HK-2 (cell line): ENCODE measurements around the gene ARHGAP24.
A peak's percentile ranks its signal among the peaks of the same experiment; 100 is the strongest.
"Not testable (repeated sequence)": the region's sequence is repeated elsewhere in the genome, so short reads cannot be mapped to it uniquely, and the experiment has no call there.

ENCODE experiments used
- DNase-seq: peaks from one replicate; pipeline ENCODE4 v3.0.0-alpha.2; 2018; ENCODE audit not compliant: unreplicated experiment

Gene ARHGAP24

DNA sequence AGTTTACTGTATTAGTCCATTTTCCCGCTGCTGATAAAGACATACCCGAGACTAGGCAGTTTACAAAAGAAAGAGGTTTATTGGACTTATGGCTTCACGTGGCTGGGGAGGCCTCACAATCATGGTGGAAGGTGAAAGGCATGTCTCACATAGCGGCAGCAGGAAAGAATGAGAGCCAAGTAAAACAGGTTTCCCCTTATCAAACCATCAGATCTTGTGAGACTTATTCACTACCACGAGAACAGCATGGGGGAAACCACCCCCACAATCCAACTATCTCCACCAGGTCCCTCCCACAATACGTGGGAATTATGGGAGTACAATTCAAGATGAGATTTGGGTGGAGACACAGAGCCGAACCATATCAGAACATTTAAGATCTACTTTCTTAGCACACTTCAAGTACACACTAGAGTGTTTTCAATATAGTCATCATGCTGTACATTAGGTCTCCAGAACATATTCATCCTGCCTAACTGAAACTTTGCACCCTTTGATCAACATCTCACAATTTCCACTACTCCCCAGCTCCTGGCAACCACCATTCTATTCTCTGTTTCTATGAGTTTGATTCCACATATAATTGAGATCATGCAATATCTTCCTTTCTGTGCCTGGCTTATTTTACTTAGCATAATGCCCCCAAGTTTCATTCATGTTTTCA lies 341.0 kb downstream of the ARHGAP24 start:
- no peak for DNase-seq

GRCh38 chr4:85818700-85819099 lies 343.8 kb downstream of the ARHGAP24 start:
- no peak for DNase-seq

- DNase-seq: not testable (repeated sequence)
Measured at GRCh38 chr4:85820101-85820500, 345.2 kb downstream of the ARHGAP24 start.

DNA sequence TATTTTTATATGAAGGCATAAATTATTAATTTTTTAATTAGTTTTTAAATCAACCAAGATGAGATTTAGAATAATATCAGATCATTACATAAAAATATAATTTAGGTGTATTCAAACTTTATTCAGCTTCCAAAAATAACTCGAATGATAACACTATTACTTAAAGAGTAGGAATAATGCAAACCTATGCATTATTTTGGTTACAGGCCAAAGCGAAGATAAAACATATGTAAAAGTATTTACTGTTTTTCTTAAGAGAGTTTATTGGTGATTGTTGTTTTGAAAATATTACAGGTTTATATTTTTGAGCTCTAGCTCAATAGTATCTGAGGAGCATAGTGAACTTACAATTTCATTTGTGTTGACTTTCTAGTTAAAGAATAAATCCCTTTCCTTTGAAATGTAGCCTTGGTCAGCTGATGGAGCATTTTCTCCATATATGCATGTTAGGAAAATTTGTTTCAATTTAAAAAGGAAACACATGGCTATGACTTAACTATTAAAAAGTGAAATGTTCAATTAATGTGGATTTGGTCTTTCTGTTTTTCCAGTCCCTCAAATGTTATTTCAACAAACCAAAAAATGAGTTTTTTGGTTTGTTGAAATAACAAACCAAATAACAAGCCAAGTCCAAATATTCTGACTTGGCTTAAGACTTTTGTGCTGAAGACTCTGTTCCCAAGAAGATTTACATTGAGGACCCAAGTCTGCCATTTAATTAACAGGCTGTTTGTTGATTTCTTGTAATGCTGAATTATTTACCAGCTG lies 346.9 kb downstream of the ARHGAP24 start:
- no peak for DNase-seq

GRCh38 chr4:85823295-85823694 lies 348.3 kb downstream of the ARHGAP24 start:
- no peak for DNase-seq

DNA sequence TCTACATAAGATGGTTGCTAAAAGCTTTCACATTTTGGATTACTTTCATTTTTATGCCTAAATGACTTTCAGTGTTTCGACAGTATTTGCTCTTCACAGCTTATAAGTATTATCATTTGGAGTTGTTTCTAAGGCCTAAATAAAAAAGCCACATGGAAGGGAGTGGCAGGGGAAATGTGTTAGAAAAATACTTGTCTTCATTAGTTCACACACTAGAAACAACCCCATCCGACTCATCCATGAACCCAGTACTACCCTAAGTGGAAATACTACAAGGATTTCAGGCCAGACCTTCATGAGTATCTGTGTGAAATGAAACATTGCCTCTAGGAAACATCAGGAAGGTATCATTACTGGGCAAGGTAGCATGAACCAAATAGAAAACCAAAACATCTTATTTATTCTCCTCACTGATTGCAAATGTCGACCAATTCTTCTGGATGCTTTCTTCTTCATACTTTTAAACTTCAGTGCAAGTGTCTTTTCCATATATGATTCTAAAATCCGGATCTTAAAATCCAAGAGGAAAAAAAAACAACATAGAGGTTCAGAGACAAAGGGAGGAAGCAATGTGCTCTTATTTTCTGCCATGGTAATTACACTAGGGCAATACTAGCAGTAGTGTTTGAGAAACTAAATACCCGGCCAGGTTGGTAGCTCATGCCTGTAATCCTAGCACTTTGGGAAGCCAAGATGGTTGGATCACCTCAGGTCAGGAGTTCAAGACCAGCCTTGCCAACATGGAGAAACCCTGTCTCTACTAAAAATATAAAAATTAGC lies 349.4 kb downstream of the ARHGAP24 start:
- no peak for DNase-seq

GRCh38 chr4:85826060-85826678 lies 351.2 kb downstream of the ARHGAP24 start:
- peak; percentile 60 for DNase-seq

DNA sequence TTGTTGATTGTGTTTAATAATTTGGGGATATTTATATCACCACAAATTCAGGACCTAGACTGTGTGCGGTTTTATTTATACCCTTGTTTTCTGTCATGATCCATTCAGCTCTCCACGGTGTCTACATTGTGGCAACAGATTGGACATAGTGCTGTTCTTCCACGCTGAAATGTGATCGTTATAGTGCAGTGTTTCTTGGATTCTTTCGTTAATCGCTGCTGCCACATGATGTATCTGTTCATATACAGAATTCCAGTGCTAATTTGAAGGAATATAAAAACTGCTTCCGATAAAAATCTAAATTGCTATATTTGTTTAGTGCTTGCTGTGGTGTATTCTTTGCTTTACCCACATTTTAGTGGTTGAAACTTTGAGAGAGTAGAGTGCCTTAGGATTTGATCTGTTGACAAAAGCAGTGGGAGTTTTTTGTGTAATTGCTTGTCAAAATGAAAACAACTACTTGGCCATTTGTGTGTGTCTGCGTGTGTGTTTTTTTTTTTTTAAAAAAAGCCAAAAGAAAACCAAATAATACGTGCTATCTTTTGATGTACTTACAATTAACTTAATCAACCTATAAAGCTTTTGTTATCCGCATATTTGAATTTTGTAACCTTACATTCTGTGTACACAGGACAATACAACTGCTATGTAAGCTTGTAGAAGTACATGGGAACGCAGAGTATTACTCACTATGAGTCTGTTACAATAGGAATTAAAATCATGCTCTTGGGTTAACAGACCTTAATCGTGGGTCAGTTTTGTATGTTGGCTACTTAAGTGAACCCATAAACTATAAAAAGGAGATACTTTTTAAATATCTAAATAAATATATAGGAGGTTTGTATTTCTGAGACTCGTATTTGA lies 353.3 kb downstream of the ARHGAP24 start:
- no peak for DNase-seq

- no peak for DNase-seq
Measured at GRCh38 chr4:85829276-85830051, 354.5 kb downstream of the ARHGAP24 start.

GRCh38 chr4:85831647-85832046 lies 356.7 kb downstream of the ARHGAP24 start:
- DNase-seq: no peak

DNA sequence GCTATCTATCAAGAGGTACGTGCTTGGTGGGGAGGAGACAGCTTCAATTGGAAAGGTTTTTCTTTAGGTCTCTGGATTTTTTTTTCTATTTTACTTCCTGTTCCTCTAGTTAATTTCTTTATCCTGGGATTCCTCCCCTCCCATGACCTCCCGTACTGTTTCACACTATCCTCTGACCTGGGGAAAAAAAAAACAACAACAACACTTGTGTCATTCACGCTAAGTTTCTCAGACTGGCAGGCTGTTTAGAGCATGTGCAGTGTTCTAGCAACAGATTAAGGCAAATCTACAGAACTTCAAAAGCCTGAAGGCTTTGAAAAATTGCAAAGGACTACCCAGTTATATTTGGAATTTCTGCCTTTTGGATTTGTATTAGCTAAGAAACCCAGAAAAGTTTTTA lies 358.4 kb downstream of the ARHGAP24 start:
- no peak for DNase-seq

DNA sequence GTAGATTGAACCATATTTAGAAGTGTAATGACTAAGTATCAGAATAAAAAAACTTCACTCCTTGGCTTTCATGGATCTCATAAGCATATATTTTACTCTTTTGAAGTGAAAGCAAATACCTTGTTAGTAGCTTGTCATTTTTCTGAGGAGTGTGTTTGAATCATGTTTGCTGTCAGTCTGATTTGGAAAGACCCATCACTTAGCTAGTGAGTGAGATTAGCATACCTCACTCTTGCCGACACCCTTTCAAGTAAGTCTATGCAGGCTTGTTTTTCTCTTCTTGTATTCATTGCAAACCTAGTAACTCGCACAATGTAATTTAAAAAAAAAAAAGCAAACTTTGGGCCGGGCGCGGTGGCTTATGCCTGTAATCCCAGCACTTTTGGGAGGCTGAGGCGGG lies 360.0 kb downstream of the ARHGAP24 start:
- DNase-seq: no peak

- no peak for DNase-seq
Measured at GRCh38 chr4:85836588-85837438, 361.9 kb downstream of the ARHGAP24 start.

- no peak for DNase-seq
Measured at GRCh38 chr4:85837439-85837733, 362.4 kb downstream of the ARHGAP24 start.

- not testable (repeated sequence) for DNase-seq
Measured at GRCh38 chr4:85839981-85840451, 365.1 kb downstream of the ARHGAP24 start.

DNA sequence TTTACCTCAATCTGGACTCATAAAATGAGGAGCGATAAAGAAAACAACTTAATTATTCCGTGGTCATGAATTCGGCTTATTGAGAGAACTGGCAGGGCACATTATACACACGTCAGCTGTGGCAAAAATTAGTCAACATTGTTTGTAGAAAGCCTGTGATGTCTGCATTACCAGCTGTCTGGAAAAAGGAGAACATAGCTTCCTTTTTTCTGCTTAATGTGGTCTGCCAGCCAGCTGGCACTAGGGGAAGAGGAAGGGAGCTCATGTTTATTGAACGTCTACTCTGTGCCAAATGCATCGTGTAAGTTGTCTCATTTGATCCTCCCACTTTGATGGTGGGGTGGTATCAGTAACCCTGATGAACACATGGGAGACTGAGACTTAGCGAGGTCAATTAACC lies 367.6 kb downstream of the ARHGAP24 start:
- DNase-seq: no peak

- DNase-seq: not testable (repeated sequence)
Measured at GRCh38 chr4:85853740-85854139, 378.8 kb downstream of the ARHGAP24 start.

DNA sequence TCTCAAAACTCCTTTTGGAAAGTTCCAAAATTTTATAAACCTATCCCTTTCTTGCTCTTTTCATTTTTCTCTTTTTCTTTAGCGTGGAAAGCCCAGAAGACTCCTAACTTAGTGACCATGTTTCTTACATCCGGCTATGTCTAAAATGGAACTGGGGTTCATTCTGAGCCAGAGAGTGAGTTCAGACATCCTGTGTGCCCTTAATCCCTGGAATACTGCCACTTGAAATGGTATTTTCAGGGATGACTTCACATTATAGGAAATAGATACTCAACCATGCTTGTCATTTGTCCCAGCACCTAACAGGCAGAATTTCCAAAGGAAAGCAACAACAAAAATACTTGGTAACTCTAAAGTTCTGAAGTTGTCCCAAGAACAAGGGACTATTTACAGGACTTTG lies 379.6 kb downstream of the ARHGAP24 start:
- DNase-seq: no peak

- DNase-seq: no peak
Measured at GRCh38 chr4:85860066-85860740, 385.3 kb downstream of the ARHGAP24 start.
